HEK293 (cell line): ENCODE data around the gene PIPOX.

Experiments
- GLIS1 ChIP-seq: fragments of 450-650 bp; formaldehyde crosslinking; IDR thresholded peaks from 2 replicates; pipeline ENCODE4 v1.5.1; 2016; ENCODE audit warnings: missing biosample characterization, missing genetic modification characterization
- HOXA7 ChIP-seq: sonication (generic); formaldehyde crosslinking; IDR thresholded peaks from 2 replicates; pipeline ENCODE4 v1.8.1; 2022; ENCODE audit warnings: missing genetic modification reagents, borderline replicate concordance
- PATZ1 ChIP-seq: fragments of 450-650 bp; formaldehyde crosslinking; IDR thresholded peaks from 2 replicates; pipeline ENCODE4 v1.5.1; 2016; ENCODE audit warnings: missing biosample characterization, missing genetic modification characterization
- ZBTB10 ChIP-seq: fragments of 450-650 bp; formaldehyde crosslinking; IDR thresholded peaks from 2 replicates; pipeline ENCODE4 v1.5.1; 2016; ENCODE audit warnings: missing biosample characterization, missing genetic modification characterization
- ZBTB20 ChIP-seq: fragments of 450-650 bp; formaldehyde crosslinking; IDR thresholded peaks from 2 replicates; pipeline ENCODE4 v1.5.1; 2016; ENCODE audit warnings: missing biosample characterization, missing genetic modification characterization
- ZEB2 ChIP-seq: fragments of 450-650 bp; formaldehyde crosslinking; IDR thresholded peaks from 2 replicates; pipeline ENCODE4 v1.5.1; 2016; ENCODE audit warnings: missing biosample characterization, missing genetic modification characterization
- ZFHX2 ChIP-seq: fragments of 450-650 bp; formaldehyde crosslinking; conservative IDR thresholded peaks from 2 replicates; pipeline ENCODE4 v1.5.1; 2016; ENCODE audit warnings: missing biosample characterization, missing genetic modification characterization
- ZIC2 ChIP-seq: fragments of 450-650 bp; formaldehyde crosslinking; IDR thresholded peaks from 2 replicates; pipeline ENCODE4 v1.5.1; 2016; ENCODE audit warnings: missing biosample characterization, missing genetic modification characterization
- ZNF114 ChIP-seq: fragments of 450-650 bp; formaldehyde crosslinking; IDR thresholded peaks from 2 replicates; pipeline ENCODE4 v1.5.0; 2017; ENCODE audit warnings: missing biosample characterization, missing genetic modification characterization
- ZNF132 ChIP-seq: fragments of 450-650 bp; formaldehyde crosslinking; IDR thresholded peaks from 2 replicates; pipeline ENCODE4 v1.5.1; 2017; ENCODE audit warnings: missing biosample characterization, missing genetic modification characterization, borderline replicate concordance
- ZNF148 ChIP-seq: fragments of 450-650 bp; formaldehyde crosslinking; IDR thresholded peaks from 2 replicates; pipeline ENCODE4 v1.5.0; 2017; ENCODE audit warnings: missing biosample characterization, missing genetic modification characterization, borderline replicate concordance
- ZNF16 ChIP-seq: fragments of 450-650 bp; formaldehyde crosslinking; IDR thresholded peaks from 2 replicates; pipeline ENCODE4 v1.5.1; 2016; ENCODE audit warnings: low read depth, missing biosample characterization, missing genetic modification characterization
- ZNF202 ChIP-seq: fragments of 450-650 bp; formaldehyde crosslinking; IDR thresholded peaks from 2 replicates; pipeline ENCODE4 v1.5.1; 2016; ENCODE audit warnings: missing biosample characterization, missing genetic modification characterization, borderline replicate concordance
- ZNF292 ChIP-seq: fragments of 450-650 bp; formaldehyde crosslinking; IDR thresholded peaks from 2 replicates; pipeline ENCODE4 v1.5.1; 2016; ENCODE audit warnings: low read depth, missing biosample characterization, missing genetic modification characterization, borderline replicate concordance
- ZNF362 ChIP-seq: fragments of 450-650 bp; formaldehyde crosslinking; IDR thresholded peaks from 2 replicates; pipeline ENCODE4 v1.5.1; 2016; ENCODE audit warnings: missing biosample characterization, missing genetic modification characterization
- ZNF423 ChIP-seq: fragments of 450-650 bp; formaldehyde crosslinking; IDR thresholded peaks from 2 replicates; pipeline ENCODE4 v1.5.1; 2016; ENCODE audit warnings: missing biosample characterization, missing genetic modification characterization
- ZNF510 ChIP-seq: fragments of 450-650 bp; formaldehyde crosslinking; IDR thresholded peaks from 2 replicates; pipeline ENCODE4 v1.5.1; 2018; ENCODE audit warnings: mild to moderate bottlenecking, missing genetic modification characterization, missing biosample characterization; ENCODE audit not compliant: insufficient replicate concordance
- ZNF555 ChIP-seq: fragments of 450-650 bp; formaldehyde crosslinking; conservative IDR thresholded peaks from 2 replicates; pipeline ENCODE4 v1.5.1; 2017; ENCODE audit warnings: missing biosample characterization, mild to moderate bottlenecking, missing genetic modification characterization, inconsistent platforms
- ZNF610 ChIP-seq: fragments of 450-650 bp; formaldehyde crosslinking; IDR thresholded peaks from 2 replicates; pipeline ENCODE4 v1.5.1; 2016; ENCODE audit warnings: missing biosample characterization, missing genetic modification characterization, borderline replicate concordance
- ZNF623 ChIP-seq: fragments of 450-650 bp; formaldehyde crosslinking; IDR thresholded peaks from 2 replicates; pipeline ENCODE4 v1.5.1; 2016; ENCODE audit warnings: missing biosample characterization, missing genetic modification characterization
- ZNF768 ChIP-seq: fragments of 450-650 bp; formaldehyde crosslinking; IDR thresholded peaks from 2 replicates; pipeline ENCODE4 v1.5.1; 2018; ENCODE audit warnings: missing biosample characterization, mild to moderate bottlenecking, missing genetic modification characterization
- ZNF776 ChIP-seq: fragments of 450-650 bp; formaldehyde crosslinking; IDR thresholded peaks from 2 replicates; pipeline ENCODE4 v1.5.0; 2017; ENCODE audit warnings: missing biosample characterization, missing genetic modification characterization, borderline replicate concordance
- ZNF785 ChIP-seq: fragments of 450-650 bp; formaldehyde crosslinking; IDR thresholded peaks from 2 replicates; pipeline ENCODE4 v1.5.1; 2016; ENCODE audit warnings: missing biosample characterization, missing genetic modification characterization
- ZNF792 ChIP-seq: fragments of 450-650 bp; formaldehyde crosslinking; IDR thresholded peaks from 2 replicates; pipeline ENCODE4 v1.5.1; 2016; ENCODE audit warnings: missing biosample characterization, missing genetic modification characterization
- ZNF830 ChIP-seq: fragments of 450-650 bp; IDR thresholded peaks from 2 replicates; pipeline ENCODE4 v1.5.0; 2018; ENCODE audit warnings: missing biosample characterization, missing genetic modification characterization, low read depth, mild to moderate bottlenecking, moderate library complexity
- TF ChIP-seq, protein P1 (sequence below): fragments of 450-650 bp; IDR thresholded peaks from 2 replicates; pipeline ENCODE4 v1.5.1; 2018; ENCODE audit warnings: missing biosample characterization, mild to moderate bottlenecking, missing genetic modification characterization
- TF ChIP-seq, protein P2 (sequence below): fragments of 450-650 bp; formaldehyde crosslinking; IDR thresholded peaks from 2 replicates; pipeline ENCODE4 v1.5.1; 2016; ENCODE audit warnings: missing biosample characterization, missing genetic modification characterization
- TF ChIP-seq, protein P3 (sequence below): fragments of 450-650 bp; formaldehyde crosslinking; IDR thresholded peaks from 2 replicates; pipeline ENCODE4 v1.5.1; 2016; ENCODE audit warnings: missing biosample characterization, missing genetic modification characterization

Gene PIPOX

DNA sequence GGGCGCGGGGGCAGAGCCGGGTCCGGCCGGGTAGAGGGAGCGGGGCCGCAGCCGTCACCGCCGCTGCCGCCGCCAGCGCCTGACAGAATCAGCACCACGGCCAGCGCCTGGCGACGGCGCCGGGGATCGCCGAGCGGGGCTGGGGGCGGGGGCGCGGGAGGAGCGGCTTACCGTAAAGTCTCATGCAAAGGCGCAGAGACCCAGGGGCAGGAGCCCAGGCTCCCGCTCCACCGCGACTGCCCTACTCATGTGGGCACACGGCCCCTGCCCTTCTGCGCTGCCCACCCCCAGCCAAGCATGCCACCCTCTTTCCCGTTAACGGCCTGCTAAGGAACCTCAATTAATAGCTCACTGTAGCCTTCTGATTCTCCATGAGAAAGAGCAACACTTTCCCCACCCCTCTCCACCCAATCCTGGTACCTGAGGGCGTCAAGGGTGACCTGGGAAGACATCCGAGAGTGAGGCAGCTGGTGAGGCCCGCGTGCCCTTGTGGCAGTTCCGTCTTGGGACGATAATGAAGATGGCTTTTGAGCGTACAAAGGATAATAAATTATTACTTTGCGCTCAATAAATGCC lies 36.9 kb upstream of the PIPOX start, which contains the start of gene SEZ6 (continued):
- TF ChIP-seq PATZ1 (tag by site-specific recombination) (peak; percentile 83), ZNF776 (tag by site-specific recombination) (no peak), HOXA7 (CRISPR knock-in tag) (no peak), ZNF610 (peak; percentile 85), ZNF510 (tag by site-specific recombination) (no peak), ZNF202 (tag by site-specific recombination) (no peak), ZIC2 (no peak), ZNF114 (no peak), ZNF768 (tag by site-specific recombination) (no peak), ZEB2 (tag by site-specific recombination) (no peak), ZFHX2 (tag by site-specific recombination) (peak; percentile 79), ZNF623 (tag by site-specific recombination) (no peak), ZNF555 (tag by site-specific recombination) (no peak), ZNF16 (tag by site-specific recombination) (no peak), ZNF148 (tag by site-specific recombination) (no peak), ZBTB10 (tag by site-specific recombination) (no peak), ZNF792 (tag by site-specific recombination) (no peak), ZNF362 (tag by site-specific recombination) (no peak), ZBTB20 (no peak; the same call in 1 of the 2 replicates), ZNF785 (tag by site-specific recombination) (no peak), ZNF292 (tag by site-specific recombination) (no peak), ZNF830 (tag by site-specific recombination) (no peak), ZNF423 (no peak), GLIS1 (peak; percentile 24; the same call in 1 of the 2 replicates), ZNF132 (tag by site-specific recombination) (no peak)
- TF ChIP-seq, protein P1, sequence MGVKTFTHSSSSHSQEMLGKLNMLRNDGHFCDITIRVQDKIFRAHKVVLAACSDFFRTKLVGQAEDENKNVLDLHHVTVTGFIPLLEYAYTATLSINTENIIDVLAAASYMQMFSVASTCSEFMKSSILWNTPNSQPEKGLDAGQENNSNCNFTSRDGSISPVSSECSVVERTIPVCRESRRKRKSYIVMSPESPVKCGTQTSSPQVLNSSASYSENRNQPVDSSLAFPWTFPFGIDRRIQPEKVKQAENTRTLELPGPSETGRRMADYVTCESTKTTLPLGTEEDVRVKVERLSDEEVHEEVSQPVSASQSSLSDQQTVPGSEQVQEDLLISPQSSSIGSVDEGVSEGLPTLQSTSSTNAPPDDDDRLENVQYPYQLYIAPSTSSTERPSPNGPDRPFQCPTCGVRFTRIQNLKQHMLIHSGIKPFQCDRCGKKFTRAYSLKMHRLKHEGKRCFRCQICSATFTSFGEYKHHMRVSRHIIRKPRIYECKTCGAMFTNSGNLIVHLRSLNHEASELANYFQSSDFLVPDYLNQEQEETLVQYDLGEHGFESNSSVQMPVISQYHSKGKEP (tag by site-specific recombination) = no peak; the same call in 1 of the 2 replicates
- TF ChIP-seq, protein P2, sequence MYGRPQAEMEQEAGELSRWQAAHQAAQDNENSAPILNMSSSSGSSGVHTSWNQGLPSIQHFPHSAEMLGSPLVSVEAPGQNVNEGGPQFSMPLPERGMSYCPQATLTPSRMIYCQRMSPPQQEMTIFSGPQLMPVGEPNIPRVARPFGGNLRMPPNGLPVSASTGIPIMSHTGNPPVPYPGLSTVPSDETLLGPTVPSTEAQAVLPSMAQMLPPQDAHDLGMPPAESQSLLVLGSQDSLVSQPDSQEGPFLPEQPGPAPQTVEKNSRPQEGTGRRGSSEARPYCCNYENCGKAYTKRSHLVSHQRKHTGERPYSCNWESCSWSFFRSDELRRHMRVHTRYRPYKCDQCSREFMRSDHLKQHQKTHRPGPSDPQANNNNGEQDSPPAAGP (tag by site-specific recombination) = peak; percentile 49; the same call in 1 of the 2 replicates
- TF ChIP-seq, protein P3, sequence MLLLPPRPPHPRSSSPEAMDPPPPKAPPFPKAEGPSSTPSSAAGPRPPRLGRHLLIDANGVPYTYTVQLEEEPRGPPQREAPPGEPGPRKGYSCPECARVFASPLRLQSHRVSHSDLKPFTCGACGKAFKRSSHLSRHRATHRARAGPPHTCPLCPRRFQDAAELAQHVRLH (tag by site-specific recombination) = no peak
